HG03045 (cell line): ENCODE measurements around the gene USP28.
"Not testable (repeated sequence)": the region's sequence is repeated elsewhere in the genome, so short reads cannot be mapped to it uniquely, and the experiment has no call there.

ENCODE experiments used
- ATAC-seq: cut with Tn5 transposase; IDR thresholded peaks from one replicate; pipeline ENCODE4 v1.9.1; 2021; ENCODE audit warnings: mild to moderate bottlenecking, moderate library complexity; ENCODE audit not compliant: unreplicated experiment

The USP28 gene

GRCh38 chr11:113875234-113876073 lies at the start of gene USP28:
Gene USP28, minus strand, starts transcription at chr11:113875572. Its CDS starts 71 bp downstream, at chr11:113875501.
- ATAC-seq, result peak; percentile 86

GRCh38 chr11:113923572-113923971 lies 48.2 kb upstream of the USP28 start:
- ATAC-seq, result no peak

GRCh38 chr11:113911491-113911890 lies 36.1 kb upstream of the USP28 start:
- not testable (repeated sequence) for ATAC-seq

- ATAC-seq, result no peak
Measured at GRCh38 chr11:113908098-113908497, 32.7 kb upstream of the USP28 start.

- no peak for ATAC-seq
Measured at GRCh38 chr11:113907681-113908080, 32.3 kb upstream of the USP28 start.

- ATAC-seq, result no peak
Measured at GRCh38 chr11:113907152-113907551, 31.8 kb upstream of the USP28 start.

- ATAC-seq, result no peak
Measured at GRCh38 chr11:113906516-113906915, 31.1 kb upstream of the USP28 start.

- no peak for ATAC-seq
Measured at GRCh38 chr11:113906038-113906437, 30.7 kb upstream of the USP28 start.

- no peak for ATAC-seq
Measured at GRCh38 chr11:113904379-113905101, 29.2 kb upstream of the USP28 start, which contains the start of gene HTR3B. Gene HTR3B, plus strand, starts transcription at chr11:113904796. Its CDS starts 138 bp downstream, at chr11:113904934.

- no peak for ATAC-seq
Measured at GRCh38 chr11:113901141-113901540, 25.8 kb upstream of the USP28 start.

- no peak for ATAC-seq
Measured at GRCh38 chr11:113896156-113896879, 20.9 kb upstream of the USP28 start.

- ATAC-seq, result no peak
Measured at GRCh38 chr11:113895367-113896155, 20.2 kb upstream of the USP28 start.

GRCh38 chr11:113894421-113894996 lies 19.1 kb upstream of the USP28 start:
- no peak for ATAC-seq

GRCh38 chr11:113888848-113889247 lies 13.5 kb upstream of the USP28 start:
- no peak for ATAC-seq

GRCh38 chr11:113885897-113886296 lies 10.5 kb upstream of the USP28 start:
- ATAC-seq, result no peak

- ATAC-seq, result no peak
Measured at GRCh38 chr11:113884361-113884836, 9.0 kb upstream of the USP28 start.

- ATAC-seq, result no peak
Measured at GRCh38 chr11:113881856-113882255, 6.5 kb upstream of the USP28 start.

- no peak for ATAC-seq
Measured at GRCh38 chr11:113880971-113881370, 5.6 kb upstream of the USP28 start.

- ATAC-seq, result not testable (repeated sequence)
Measured at GRCh38 chr11:113879446-113879845, 4.1 kb upstream of the USP28 start.

GRCh38 chr11:113877670-113878055 lies 2.3 kb upstream of the USP28 start:
- ATAC-seq, result no peak
